Stimulated activated naive CD4-positive, alpha-beta T cell (primary cell): Measurements from ENCODE around the gene BCOR.

Experiments used
- DNase-seq, 6 experiments: peaks; one replicate each; lab custom pipeline; 2025; lab: John Stamatoyannopoulos, UW

The BCOR gene

DNA sequence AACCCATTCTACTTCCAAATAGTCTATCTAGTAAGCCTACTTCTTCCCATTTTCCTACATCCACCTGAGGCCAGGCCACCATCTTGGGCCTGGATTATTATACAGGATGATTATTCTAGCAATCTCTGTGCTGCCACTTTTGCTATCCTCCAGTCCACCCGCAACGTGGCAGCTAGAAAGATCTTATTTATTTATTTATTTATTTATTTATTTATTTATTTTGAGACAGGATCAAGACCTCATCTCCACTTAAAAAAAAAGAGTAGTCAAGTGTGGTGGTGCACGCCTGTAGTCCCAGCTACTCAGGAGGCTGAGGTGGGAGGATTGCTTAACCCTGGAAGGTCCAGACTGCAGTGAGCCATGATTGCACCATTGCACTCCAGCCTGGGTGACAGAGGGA is 15.2 kb upstream of the BCOR start:
- DNase-seq = no peak

DNA sequence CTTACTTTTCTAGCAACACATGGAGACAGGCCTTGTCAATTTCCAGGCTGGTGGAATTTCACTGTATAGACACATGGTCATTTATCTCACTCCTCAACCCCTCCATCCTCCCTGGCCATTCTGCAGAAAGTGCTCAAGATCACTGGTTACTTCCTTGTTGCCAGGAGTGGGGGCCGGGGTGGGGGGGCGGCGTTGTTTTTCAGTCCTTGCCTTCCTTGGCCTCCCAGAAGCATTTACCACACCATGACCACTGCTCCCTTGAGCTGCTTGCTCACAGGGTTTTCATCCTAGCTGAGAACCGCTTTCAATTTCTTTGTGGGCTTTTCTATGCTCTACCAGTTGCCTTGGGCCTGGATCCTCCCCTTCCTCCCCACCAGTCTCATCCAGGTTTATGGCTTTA is 14.1 kb upstream of the BCOR start:
- DNase-seq = no peak

DNA sequence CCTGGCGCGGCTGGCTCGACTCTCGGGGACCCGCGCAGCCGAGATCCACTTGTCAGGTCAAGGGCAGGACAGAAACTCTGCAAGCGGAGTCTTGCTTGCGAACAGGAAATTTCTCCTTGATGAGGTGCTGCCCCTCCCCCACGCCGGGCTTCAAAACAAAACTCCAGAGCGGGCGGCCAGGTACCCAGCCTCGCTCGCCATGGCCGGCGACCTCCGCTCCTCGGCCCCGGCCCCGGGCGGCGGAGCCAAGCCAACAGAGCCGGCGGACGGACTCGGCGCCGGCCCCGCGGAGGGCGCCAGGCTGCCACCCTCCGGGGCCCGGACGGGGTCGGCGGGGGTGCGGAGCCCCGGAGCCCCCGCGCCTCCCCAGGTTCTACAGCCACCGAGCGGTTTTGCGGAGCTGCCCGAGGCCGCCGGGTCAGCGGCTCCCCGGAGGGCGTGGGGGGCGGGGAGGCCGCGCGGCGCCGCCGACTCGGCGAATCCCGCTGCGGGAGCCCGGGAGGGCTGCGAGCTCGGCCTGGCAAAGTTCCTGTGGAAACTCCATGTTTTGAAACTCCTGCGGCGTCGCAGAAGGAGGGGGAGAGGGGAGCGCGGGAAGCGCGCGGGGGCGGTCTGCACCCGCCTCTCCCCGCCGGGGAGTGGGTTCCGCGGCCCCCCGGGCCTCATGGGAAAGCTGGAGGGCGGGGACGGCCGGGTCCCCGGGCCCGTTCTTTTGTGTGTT is 11.7 kb upstream of the BCOR start:
- DNase-seq = peak in 1 of 6 experiments; percentile 27

DNA sequence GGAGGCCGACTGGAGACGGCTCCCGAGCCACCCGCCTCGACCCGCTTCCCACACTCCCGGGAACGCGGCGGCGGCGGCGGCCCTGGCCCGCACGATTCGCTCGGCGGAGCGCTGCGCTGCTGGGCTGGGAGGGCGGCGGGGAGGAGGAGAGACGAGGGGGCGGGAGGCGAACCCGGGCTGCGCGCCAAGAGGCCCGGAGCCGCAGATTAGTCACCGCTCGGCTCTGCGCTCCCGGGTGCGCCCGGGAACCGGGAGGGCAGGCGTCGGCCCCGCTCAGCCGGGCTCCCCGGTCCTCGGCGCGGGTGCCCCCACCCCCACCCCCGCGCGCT is 11.2 kb upstream of the BCOR start:
- DNase-seq = peak in 5 of 6 experiments; percentile 40 to 52 (median 42)

DNA sequence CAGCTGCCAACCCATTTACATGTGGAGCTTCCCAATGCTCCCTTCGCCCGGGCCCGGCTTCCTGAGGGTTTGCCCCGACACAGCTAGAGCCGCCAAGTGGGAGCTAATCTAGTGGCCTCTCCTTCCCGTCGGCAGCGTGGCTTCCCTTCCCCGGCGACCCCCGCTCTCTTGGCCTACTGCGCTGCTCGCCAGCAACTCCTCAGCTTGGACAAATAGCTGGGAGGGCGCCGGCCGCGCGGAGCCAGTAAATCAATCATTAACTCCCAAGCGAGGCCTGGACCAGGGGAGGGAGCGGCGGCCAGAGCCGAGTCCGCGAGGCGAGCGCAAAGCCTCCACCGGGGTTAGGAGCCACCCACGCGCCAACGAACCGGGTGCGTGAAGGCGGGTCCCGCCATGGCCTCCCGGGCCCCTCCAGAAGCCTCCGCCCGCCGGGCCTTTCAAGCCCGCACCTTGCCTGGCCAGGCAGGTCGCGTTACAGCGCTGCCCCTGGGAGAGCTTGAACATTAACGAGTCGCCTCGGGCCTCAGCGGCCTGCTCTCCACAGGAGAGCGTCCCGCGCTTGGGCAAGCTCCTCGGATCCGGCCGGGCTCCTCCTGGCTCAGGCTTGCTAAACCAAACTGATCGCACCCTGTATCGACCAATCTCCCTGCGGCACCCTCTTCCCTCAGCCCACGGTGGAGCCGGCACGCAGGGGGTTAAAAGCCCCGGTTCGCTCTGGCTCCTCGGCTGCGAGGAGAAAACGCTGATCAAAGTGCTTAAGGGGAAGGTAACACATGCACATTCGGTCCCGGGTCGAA is 10.6 kb upstream of the BCOR start:
- DNase-seq = no peak

DNA sequence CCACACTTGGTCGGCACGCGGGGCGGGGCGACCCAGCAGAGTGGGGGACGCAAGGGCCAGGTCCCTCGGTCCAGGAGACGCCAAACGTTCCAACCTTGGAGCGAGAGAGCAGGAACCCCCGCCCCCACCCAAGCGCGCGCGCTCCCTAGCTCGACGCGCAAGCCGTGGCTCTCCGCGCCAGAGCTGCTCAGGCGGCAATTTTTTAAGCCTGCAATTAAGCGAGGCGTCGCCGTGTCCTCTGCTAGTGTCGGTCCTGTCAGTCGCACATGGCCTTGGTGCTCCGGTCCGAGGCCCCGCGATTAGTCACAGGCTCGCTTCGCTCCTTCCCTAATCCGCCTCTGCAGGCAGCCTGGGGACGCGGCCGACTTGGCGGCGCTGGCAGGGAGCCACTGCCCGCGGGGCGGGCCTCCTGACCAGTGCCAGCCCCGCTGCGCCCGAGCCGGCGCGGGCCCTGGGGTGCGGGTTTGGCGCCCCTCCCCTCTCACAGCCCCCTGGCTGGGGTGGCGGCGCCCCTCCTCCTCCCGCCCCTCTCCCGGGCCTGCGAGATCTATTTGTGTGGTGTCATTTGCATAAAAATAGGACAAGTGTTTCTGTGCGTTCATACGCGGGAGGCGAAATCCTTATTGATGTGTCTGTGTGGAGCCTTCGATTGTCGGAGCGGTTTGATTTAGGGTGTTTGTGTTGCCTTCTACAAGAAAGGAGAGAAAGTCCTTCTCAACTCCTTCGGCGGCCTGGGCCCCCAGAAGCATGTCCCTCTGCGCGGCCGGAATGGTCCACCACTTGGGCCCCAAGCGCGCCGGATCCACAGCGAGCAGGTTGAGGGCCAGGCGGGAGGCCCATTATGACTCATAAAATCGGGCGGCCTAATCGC is 9.8 kb upstream of the BCOR start:
- no peak for DNase-seq

DNA sequence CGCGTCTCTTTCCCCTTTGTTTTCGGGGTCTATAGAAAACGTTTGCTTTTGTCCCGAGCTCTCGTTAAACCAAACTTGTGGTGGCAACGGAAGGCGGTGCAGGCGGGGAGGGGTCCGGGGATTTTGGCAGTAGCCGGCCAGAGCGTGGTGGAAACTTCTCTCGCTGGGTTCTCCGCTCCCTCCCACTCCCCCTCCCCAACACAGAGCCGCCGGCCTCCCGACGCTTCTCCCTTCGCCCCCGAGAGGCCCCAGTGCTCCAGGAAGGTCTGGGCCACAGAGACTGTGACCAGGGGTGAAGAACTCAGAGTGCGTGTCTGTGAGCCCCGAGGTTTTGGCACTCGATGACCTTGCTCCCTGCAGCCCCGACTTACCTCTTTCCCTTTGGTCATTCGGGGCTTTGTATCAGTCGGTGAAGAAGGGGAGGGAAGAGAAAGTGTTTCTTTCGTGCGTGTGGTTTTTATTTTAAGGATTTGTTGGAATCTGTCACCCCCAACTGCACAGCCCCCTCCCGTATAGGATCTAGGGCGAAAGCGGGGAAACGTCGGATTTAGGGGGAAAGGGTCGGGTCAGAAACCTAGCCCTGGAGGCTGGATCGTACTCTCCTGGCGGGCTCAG is 9.0 kb upstream of the BCOR start:
- no peak for DNase-seq

DNA sequence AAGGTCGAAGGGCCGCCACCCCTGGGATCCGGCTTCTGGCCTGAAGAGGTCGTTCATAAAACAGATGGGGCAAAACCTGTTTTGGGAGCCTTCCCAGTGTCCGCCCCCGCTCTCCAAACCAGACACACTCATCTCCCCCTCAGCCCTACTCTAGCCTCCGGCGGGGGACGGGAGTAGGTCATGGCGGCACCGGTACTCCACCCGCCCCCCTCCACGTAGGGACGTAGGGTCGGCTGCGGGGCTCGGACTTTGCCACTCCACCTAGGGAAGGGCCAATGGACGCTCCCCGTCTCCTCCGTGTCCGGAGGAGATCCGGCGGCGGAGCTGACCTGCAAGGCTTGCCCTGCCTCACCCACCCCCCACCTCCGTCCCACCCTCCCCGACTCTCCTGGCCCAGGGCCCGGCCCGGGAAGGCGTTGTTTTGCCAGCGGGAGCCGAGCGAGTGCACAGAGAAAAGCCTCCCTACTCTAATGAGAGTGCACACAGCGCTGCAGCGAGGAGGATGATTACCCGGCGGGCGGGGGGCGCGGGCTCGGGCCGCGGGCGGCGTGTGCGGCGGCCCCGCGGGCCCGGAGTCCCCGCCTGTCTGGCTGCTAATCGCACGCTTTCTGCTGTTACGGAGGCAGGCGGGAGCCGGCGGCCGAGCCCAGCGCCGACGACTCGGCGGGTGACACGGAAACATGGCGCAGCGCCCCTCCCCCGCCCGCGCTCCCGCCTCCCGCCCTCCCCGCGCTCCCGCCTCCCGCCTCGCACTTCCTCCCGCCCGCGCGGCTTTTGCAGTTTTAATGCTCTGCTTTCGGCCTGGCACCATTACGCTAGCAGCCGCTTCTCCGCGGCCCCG is 8.3 kb upstream of the BCOR start:
- peak; percentile 41 to 73 (median 60) for DNase-seq

DNA sequence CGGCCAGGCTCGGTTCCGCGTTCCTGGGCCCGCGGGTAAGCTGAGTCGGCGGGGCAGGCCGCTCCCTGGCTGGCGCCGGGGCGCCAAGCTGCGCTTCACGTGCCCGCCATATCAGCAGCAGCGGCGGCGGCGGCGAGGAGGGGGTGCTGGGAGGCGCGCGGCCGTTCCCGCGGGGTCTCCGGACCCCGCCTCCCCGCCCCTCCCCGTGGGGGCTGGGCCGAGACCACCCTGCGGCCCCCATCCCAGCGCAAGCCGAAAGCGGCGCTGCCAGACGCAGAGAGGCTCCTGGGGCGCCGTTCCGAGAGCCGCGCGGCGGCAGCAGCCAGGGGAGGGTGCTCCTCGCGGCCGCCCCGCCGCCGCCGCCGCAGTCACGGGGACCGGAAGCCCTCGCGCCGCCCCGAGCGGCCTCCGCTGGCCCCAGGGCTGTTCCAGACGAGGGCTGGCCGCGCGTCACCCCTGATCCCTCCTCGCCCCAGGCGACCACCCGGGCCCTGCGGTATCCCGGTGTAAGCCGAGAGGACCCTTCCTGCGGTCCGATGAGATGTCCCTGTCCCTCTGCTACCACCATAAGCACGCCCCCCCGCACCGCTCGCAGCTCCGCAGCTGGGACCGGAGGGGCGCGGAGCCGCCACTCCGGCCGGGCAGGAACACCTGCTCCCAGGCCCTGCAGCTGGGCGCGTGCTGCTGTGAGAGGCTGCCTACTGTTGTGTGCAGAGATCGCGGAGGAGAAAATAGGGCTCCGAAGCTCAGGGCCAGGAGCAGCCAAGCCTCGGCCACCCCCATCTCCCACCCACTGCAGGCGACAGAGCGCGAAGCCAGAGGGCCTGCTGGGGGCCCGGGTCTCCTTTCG is 7.5 kb upstream of the BCOR start:
- peak in 2 of 6 experiments; percentile 25 to 44 for DNase-seq

DNA sequence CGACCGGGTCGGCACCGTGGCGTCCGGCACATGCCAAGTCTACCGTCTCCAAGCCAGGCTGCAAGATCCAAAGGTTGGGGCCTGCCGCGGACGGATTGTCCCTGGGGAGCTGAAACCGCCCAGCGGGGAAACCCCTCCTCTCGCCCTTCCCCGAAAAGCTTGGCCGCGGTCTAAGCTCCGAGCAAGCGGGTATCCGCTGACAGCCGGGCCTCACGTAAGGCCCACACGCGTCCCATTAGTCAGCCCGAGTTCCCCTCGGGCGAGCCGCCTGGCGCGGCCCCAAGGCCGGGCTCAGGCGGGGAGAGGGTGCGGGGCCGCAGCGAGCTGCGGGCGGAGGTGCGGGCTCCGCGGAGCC is 6.8 kb upstream of the BCOR start:
- no peak for DNase-seq

DNA sequence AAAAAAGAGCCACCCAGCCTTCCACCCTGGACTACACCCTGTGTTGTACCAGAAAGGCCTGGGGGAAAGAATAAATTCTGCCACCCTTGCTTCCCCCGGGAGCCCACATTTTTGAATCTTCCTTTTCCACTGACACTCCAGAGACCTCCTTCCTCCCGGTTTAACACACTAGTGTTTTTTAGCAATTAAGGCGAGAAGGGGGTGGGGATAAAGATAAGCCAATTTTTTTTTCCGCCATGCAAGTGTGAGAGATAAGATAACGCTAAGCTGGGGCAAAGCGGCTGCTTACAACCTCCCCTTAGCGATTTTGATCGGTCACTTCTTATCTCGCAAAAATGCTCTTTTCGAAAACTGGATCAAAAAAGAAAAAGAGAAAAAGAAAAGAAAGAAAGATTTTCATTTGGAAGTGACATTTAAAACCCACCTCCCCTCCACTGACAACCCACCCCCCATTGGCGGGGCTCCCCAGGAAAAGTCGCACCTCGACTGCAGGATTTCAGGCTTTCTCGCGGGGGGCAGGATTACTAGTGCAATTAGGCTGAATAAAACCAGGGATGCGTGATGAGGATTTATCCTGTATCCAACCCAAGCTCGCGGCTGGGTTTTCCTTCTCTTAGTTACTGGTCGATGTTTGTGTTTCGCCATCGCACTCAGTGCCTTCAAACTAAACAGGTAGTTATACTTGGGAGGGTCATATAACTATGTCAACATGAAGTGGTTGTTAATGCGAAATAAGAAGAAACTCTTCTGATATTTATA is 6.0 kb upstream of the BCOR start:
- DNase-seq = no peak

DNA sequence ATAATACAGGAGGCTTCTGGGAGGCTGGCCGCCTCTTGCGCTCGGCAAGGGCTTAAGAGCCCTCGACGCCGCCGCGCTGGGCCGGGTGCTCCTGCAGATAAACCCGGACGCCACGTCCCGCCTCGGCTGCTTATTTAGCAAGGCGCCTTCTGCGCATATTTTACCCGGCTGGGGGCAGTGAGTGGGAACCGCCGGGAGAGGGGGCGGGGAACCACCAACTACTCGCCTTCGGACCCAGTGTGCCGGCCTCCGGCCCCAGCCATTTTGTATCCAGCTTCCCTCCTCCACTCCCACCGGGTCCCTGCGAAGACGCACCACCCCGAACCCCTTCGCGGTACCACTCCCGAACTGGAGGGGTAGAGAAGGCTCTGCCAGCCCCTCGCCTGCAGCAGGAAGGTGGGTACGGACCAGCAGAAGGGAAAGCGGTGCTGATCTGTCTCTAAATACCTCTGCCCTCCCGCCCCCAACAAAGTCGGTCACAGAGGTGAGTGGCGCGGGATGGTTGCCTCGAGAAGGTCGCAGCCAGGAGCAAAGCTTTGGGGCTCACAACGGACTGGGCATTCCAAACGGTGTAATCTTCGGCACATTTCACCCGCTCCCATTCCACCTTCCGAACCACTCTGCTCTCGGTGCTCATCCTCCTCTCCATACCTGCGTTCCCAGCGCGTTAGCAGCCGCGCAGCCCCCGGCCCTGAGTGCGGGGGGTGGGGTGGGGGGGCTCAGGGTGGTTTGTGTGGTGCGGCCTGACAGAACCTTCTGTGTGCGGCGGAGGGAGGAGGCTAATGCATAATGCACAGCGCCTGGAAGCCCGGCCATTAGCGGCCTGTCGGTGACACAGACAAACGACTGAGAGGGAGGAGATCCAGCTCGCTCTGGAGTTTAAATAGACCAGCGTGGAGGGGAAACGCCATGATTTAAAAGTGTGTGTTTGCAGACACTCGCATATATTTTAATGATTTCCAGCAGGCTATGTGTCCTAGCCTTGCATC is 4.9 kb upstream of the BCOR start:
- no peak for DNase-seq

DNA sequence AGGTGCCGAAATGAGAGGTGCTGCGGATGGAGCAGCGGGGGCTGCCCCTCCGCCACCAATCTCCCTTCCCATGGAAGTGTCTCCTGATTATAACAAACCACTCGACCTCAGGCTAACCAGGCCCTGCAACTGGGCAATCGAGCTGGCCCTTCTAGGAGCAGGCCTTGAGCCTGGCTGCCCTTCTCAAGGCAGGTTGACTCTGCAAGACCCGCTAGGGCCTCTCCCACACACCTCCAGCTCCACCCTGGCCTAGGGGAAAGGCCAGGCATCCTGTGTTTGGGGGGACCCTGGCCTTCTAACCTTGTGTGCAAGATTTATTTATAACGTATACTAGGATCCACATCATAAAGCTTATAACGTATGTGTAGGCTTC is 3.7 kb upstream of the BCOR start:
- DNase-seq = no peak

DNA sequence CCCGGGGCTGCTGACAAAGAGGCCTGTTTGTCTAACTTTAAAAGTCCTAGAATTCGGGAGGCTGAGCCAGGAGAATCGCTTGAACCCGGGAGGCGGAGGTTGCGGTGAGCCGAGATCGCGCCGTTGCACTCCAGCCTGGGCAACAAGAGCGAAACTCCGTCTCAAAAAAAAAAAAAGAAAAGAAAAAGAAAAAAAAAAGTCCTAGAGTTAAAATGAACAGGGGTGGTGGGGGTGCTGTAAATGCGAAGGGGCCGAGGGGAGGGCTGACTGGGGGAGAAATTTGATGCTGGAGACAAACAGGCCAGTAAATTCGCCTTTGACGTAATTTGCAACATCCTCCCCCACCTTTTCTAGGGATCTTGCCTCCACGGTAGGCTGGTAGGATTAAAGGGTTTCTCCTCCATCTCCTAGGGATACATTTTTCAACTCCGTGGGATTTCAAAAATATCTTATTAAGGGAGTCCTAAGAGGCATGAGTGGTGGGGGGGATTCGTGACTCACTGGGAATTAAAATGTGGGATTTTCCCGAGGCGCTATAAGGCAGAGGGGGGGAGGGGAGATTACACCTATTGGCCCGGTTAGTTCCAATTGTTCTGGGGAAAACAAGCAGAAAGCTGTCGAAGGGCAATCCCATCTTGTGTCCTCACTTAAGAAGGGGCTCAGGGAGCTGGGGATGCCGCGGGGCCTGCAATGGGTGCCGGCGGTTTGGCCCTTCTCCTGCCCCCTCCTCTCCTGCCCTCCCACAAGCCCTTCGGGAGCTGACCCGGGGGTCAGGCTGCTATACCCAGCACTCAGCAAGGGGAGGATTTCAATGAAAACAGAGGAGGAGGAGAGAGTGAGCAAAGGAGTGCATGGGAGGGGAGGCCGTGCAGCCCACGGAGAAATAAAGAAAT is 3.0 kb upstream of the BCOR start:
- no peak for DNase-seq

DNA sequence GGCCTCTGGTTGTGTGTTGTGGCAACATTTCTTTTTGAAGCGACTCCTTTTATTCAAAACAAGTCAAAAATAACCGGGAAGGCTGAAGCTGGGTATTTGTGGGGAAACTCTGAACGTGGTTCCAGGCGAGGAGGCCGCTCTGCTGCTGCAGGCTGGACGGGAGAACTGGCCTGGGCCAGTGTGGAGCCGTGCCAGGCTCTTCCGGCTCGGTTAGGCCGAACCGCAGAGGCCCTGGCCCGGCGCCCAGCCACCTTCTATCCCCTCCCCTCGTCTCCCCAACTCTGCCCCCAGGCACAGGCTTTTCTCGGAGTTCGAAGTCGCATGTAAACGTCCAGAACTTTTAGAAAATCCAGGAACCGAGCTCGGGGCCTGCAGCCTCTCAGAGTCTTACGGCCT is 2.4 kb upstream of the BCOR start:
- no peak for DNase-seq

DNA sequence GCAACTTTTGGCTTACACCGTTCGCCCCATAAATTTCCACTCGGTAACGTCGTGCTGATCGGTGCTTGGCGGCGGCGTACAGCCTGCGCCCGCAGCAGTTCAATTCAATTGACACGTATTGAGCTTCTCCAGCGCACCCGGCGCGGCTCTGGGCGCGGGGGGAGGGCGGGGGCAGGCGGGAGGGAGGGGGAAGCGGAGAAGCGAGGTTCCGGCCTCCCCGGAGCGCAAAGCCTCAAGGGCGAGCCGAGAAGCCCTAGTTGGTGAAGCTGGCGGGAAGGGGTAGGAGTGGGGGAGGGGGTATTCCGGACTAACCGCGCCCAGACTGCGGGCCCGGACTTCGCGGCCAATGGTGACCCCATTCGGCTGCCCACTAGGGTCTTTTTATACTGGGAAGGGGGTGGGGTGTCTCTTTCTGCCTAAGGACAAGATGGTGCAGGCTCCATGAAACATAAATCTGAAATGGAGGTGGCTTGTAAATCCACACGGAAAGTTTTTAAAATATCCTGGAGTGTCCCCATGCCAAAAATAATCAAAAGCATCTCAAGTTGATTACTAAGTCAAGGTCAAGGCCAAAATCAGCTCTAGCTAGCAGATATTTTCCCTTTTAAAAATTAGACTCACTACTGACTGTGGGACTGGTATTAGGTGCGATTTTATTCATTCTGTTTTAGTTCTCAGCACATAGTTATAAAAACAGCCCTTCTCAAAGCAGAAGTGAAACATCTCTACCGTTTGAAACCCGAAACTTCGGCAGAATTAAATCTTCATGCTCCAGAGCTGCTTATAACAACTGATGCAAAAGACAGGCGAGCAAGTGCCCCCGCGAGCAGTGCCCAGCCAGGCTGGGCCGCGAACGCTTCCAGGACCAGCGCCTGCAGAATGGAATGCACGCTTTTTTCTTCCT is 1.5 kb upstream of the BCOR start:
- DNase-seq = peak in 3 of 6 experiments; percentile 41 to 56 (median 45)
